NB4 (cell line): ENCODE results near the gene EIF1.

Experiments used
- DNase-seq: peaks from one replicate; pipeline ENCODE4 v3.0.0; 2010; ENCODE audit warnings: low read depth
- H3K4me3 ChIP-seq: one replicate; pipeline ENCODE4 v1.5.1; 2011; ENCODE audit warnings: mild to moderate bottlenecking, low read depth, low read length, moderate library complexity
- CTCF ChIP-seq: IDR thresholded peaks from one replicate; pipeline ENCODE4 v1.5.1; 2012; ENCODE audit warnings: low read depth, low read length
- MYC ChIP-seq: IDR thresholded peaks from 2 replicates; pipeline ENCODE4 v1.6.1; 2011; ENCODE audit warnings: low read depth, low read length
- POLR2A ChIP-seq: IDR thresholded peaks from 2 replicates; pipeline ENCODE4 v1.6.1; 2011; ENCODE audit warnings: mild to moderate bottlenecking; ENCODE audit not compliant: insufficient read length; ENCODE audit errors: extremely low read depth
- TF ChIP-seq, protein P1 (sequence below): IDR thresholded peaks from 2 replicates; pipeline ENCODE4 v1.6.1; 2011; ENCODE audit warnings: low read depth, low read length

Gene EIF1

GRCh38 chr17:41647038-41647813 is 41.5 kb upstream of the EIF1 start:
- DNase-seq = no peak
- H3K4me3 ChIP-seq = no peak overlapping the region

DNA sequence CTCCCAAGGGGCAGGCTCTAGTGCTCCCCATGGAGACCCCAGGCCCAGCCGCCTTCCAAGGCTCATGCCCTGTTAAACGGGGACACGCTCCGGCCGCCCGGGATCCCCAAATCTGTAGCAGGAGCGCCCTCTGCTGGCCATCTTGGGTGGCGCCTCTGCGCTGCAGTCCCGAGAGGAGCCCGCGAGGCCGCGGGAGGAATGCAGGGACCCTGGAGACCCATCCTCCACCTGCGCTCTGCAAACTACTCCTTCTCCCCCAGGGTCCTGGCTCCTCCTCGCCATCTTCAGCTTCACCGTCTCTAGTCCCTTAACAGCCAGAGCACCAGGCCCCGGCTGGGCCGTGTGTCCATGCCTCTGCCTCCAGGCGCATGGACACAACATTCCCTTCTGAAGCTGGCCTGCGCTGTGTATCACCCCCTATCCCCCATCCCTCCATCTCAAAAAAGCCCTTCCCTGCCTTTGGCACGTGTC is 40.7 kb upstream of the EIF1 start:
- DNase-seq = peak; percentile 74
- H3K4me3 ChIP-seq = no peak overlapping the region
- TF ChIP-seq CTCF = peak; percentile 71
- TF ChIP-seq, protein P1, sequence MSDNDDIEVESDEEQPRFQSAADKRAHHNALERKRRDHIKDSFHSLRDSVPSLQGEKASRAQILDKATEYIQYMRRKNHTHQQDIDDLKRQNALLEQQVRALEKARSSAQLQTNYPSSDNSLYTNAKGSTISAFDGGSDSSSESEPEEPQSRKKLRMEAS = peak; percentile 26; the same call in 1 of the 2 replicates
- no peak for TF ChIP-seq POLR2A
- peak; percentile 45; the same call in 1 of the 2 replicates for TF ChIP-seq MYC

More at GRCh38 chr17:41647038-41647813, 41.5 kb upstream of the EIF1 start:
- TF ChIP-seq POLR2A (no peak), CTCF (no peak), MYC (no peak)
- TF ChIP-seq, protein P1 = no peak

DNA sequence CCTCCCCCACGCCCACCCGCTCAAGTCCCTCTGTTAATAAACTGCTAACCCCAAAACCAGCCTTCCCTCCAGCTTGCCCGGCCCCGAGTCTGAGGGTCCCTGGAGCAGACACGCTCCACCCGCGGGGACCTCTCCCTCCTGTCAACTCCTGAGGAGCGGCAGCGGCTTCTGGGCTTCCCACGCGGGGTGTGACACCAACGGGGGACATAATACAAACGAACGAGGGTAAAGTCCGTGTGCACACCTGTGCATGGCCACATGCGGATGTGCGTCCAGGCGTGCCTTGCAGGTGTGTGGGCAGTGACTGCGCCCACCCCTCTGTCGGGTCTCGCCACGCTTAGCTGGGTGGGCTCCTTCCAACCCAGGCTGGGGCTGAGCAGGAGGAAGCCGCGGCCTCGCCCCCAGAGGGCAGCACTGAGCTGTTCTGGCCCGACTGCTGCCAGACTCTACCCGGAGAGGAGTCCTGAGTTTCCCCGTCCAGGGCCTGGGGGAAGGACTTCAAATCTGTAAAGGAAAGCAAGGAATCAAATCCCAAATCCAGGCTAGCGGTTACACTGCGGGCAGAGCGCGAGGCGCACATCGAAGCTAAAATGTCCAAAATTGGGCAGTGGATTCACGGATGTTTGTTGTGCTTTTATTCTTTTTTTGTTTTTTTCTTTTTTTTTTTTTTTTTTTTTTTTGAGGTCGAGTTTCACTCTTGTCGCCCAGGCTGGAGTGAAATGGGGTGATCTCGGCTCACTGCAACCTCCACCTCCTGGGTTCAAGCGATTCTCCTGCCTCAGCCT is 40.1 kb upstream of the EIF1 start:
- DNase-seq = peak; percentile 74
- no peak for TF ChIP-seq MYC
- TF ChIP-seq CTCF = peak; percentile 87
- H3K4me3 ChIP-seq = no peak overlapping the region

DNA sequence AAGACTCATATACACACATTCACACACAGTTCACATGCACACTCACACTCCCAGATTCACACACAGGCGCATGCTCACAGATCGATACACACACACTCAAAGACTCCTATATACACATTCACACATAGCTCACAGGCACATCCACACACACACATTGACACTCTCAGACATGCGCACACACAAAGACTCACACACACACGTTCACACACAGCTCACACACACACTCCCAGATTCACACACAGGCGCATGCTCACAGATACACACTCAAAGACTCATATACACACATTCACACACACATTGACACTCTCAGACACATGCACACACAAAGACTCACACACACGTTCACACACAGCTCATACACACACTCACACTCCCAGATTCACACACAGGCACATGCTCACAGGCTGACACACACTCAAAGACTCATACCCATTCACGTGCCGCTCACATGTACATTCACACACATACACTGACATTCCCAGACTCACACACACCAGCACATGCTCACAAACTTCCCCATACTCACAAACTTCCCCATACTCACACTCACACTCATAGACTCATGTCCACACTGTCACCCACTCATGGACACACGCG is 38.7 kb upstream of the EIF1 start:
- no peak overlapping the region for H3K4me3 ChIP-seq
- DNase-seq = no peak
- TF ChIP-seq POLR2A (no peak), MYC (no peak), CTCF (no peak)
- TF ChIP-seq, protein P1 = no peak

DNA sequence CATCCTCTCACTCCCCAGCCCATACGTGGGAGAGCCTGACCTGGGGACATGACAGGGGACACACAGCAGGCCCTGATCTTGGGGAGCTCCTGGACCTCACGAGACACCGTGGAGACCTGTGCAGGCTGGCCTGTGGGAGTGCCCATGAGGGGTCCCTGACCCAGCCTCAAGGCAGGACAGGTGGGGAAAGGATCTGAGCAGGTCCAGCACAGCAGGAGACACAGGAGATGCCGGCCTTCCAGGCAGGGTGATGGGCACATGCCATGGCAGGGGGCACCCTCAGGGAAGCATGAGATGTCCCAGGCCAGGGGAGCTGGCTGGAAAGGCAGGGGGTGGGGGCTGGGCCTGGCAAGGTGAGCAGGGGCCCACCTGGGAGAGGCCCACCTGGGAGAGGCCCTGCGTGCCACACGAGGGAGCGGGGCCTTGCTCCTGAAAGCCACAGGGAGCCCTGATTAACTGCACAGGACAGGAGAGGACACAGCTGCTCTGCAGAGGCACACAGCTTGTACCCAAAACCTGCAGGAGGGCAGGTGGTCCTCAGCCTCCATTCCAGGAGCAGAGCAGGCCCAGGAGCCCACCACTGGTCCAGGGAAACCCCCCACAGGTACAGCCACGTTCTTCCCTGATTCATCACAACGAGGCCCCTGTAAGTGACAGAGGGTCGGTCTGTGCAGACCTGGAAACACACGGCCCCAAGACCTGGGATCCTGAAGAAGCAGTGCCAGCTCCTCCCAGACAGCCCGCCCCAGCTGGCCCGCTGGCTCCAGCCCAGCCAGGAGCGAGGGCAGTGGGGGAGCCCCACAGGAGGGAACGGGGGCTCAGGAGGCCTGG is 37.7 kb upstream of the EIF1 start:
- H3K4me3 ChIP-seq = no peak overlapping the region
- TF ChIP-seq CTCF = no peak
- DNase-seq = no peak
